ACC112 (cell line): Measurements from ENCODE around the gene CFAP77.
A peak's percentile ranks its signal among the peaks of the same experiment; 100 is the strongest.

Experiments
- H2AFZ ChIP-seq: fragments of 200-600 bp; sonication (generic); one replicate; pipeline ENCODE4 v1.6.0; 2017; ENCODE audit warnings: antibody characterized with exemption, low read length; ENCODE audit not compliant: unreplicated experiment
- H3K27ac ChIP-seq: fragments of 200-600 bp; sonication (generic); 2 replicates; pipeline ENCODE4 v1.5.1; 2014; ENCODE audit warnings: low read depth, mild to moderate bottlenecking, antibody characterized with exemption, low read length, moderate library complexity
- H3K27me3 ChIP-seq: fragments of 200-600 bp; sonication (generic); 2 replicates; pipeline ENCODE4 v1.6.1; 2014; ENCODE audit warnings: mild to moderate bottlenecking, antibody characterized with exemption, low read length, moderate library complexity, mixed read lengths; ENCODE audit not compliant: insufficient read depth
- H3K36me3 ChIP-seq: fragments of 200-600 bp; sonication (generic); 2 replicates; pipeline ENCODE4 v1.6.1; 2016; ENCODE audit warnings: mild to moderate bottlenecking, antibody characterized with exemption, low read length, moderate library complexity, mixed read lengths; ENCODE audit not compliant: insufficient read depth
- H3K4me1 ChIP-seq: fragments of 200-600 bp; sonication (generic); one replicate; pipeline ENCODE4 v1.6.1; 2016; ENCODE audit warnings: low read length, mixed read lengths; ENCODE audit not compliant: insufficient read depth, unreplicated experiment, control insufficient read depth
- H3K4me3 ChIP-seq: fragments of 200-600 bp; sonication (generic); 2 replicates; pipeline ENCODE4 v1.5.1; 2014; ENCODE audit warnings: mild to moderate bottlenecking, low read depth, low read length
- H3K79me2 ChIP-seq: fragments of 200-600 bp; sonication (generic); one replicate; pipeline ENCODE4 v1.6.0; 2016; ENCODE audit warnings: low read length; ENCODE audit not compliant: control insufficient read depth, unreplicated experiment, insufficient read depth

CFAP77 gene

DNA sequence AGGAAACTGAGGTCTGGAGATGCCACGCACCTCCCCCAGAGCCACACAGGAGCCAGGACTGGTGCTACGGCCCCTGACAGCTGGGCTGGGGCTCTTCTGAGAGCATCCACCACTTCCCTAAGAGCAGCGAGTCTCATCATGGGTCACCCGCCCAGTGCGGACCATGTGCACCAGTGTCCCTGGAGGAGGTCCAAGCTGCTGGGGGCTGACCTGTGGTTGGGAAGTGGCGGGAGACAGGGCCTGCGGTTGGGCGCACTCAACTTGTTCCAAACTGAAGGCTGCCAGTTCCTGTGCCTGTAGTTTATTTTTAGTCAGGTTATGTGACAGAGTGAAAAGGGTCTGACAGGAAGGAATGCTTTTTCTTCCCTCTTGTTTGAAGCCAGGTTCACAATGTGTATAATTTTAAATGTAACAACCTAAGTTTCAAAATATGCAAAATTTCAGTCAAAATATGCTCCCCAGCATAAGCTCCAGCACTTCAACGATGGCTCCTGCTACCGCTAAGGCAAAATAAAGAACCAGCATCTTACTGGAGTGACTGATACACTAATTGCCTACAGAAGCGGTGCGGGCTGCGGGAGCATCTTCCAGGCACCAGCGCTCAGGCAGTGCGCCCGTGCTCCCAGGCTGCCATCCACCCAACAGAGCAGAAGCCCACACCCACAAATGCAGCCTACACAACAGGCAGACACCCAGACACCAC, 187.2 kb downstream of the CFAP77 start:
- peaks cover 3% of the 10 kb centered on the region for H3K4me1 ChIP-seq
- H3K27me3 ChIP-seq, result no peaks in the 10 kb centered on the region
- H3K4me3 ChIP-seq, result no peak overlapping the region
- peaks cover 3% of the 10 kb centered on the region; the same call in 1 of the 2 replicates for H3K36me3 ChIP-seq
- H2AFZ ChIP-seq, result no peak overlapping the region
- H3K79me2 ChIP-seq, result no peaks in the 10 kb centered on the region
- H3K27ac ChIP-seq, result no peak overlapping the region

DNA sequence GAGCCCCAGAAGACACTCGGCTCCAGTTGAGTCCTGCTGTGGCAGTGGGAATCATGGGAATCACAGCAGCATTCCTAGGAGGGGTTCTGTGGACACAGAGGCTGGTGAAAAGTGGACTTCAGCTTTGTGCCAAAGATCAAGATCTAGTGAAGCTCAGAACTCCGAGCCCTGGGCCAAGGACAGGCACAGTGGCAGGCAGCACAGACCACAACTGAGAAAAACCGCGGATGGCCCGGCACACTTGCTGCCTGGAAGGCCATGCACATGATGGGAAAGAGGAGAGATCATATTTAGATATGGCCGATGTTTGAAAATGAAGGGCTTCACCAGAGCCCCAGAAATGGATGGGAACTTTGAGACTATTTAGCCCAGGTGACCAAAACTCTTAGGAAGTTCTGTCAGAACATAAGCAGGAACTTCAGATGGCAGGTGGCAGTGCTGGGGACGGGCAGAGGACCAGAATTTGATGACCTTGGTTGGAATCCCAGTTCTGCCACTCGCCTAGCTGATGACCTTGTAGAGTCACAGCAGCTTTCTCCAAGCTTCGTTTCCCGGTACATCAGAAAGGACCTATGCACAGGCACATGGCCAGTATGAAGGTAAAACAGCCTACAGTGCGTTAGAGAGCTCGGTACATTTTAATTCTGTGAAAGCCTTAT, 190.4 kb downstream of the CFAP77 start:
- Histone ChIP-seq H3K36me3 (peaks cover 3% of the 10 kb centered on the region; the same call in 1 of the 2 replicates), H3K4me3 (no peak overlapping the region), H3K79me2 (no peaks in the 10 kb centered on the region), H3K27ac (no peak overlapping the region), H2AFZ (no peak overlapping the region), H3K4me1 (peaks cover 5% of the 10 kb centered on the region), H3K27me3 (no peaks in the 10 kb centered on the region)

DNA sequence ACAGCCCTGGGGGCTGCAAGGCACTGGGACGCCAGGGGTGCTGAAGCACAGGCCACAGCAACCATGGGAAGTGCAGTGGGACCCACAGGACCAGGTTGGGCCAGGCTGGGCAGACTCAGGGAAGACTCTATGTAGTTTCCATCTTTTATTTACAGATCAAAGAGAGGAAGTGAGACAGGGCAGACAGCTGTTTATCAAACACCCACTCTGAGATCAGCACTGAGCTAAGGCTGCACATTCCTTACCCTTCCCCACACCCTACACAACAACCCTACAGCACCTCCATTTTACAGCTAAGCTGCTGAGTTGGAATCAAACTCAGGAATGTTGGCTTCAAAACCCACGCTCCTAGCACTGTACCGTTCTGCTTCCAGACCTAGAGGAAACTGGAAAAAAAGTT, 192.2 kb downstream of the CFAP77 start:
- Histone ChIP-seq H3K27me3 (no peaks in the 10 kb centered on the region), H3K27ac (no peak overlapping the region), H3K4me1 (peaks cover 5% of the 10 kb centered on the region), H2AFZ (no peak overlapping the region), H3K36me3 (peaks cover 9% of the 10 kb centered on the region; the same call in 1 of the 2 replicates), H3K4me3 (no peak overlapping the region), H3K79me2 (no peaks in the 10 kb centered on the region)

DNA sequence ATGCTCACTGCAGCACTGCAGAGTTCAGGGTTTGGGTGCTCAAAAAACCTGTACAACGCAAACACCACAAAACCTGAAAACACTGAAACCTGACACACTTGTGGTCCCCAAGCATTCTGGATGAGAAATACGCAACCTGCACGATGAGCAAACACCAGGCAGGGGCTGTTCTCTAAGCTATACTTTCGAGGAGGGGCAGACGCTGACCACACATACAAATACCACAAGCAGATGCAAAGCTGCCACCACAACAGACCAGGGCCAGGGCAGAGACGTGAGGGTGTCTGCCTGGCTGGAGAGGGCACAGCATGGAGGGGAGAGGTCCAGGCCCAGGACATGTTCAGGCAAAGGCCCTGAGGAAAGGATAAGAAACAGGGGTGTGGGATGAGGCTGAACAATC, 195.4 kb downstream of the CFAP77 start:
- Histone ChIP-seq H3K79me2 (no peaks in the 10 kb centered on the region), H2AFZ (no peak overlapping the region), H3K4me3 (no peak overlapping the region), H3K27ac (no peak overlapping the region), H3K27me3 (no peaks in the 10 kb centered on the region), H3K36me3 (peaks cover 9% of the 10 kb centered on the region; the same call in 1 of the 2 replicates), H3K4me1 (peaks cover 14% of the 10 kb centered on the region)

DNA sequence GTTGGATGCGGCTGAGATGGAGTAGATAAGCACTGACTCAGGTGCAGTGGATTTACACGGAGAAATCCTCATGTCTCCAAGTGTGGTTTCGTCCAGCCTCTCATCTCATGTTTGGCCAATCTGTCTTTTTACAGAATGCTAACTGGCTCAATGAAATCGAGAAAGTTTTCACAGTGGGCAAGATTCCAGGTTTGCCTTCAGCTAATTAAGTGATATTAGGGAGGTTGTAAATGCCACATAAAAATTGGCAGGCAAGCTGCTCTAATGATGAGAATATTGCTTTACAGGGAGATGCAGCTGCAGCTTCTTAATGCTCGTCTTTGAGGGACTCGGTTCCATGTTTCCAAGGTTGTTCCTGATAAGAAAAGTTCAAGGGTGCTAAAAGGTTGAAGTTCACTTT, 196.1 kb downstream of the CFAP77 start:
- Histone ChIP-seq H3K4me1 (peaks cover 18% of the 10 kb centered on the region), H3K4me3 (no peak overlapping the region), H2AFZ (no peak overlapping the region), H3K27me3 (no peaks in the 10 kb centered on the region), H3K36me3 (peaks cover 9% of the 10 kb centered on the region; the same call in 1 of the 2 replicates), H3K79me2 (no peaks in the 10 kb centered on the region), H3K27ac (no peak overlapping the region)

DNA sequence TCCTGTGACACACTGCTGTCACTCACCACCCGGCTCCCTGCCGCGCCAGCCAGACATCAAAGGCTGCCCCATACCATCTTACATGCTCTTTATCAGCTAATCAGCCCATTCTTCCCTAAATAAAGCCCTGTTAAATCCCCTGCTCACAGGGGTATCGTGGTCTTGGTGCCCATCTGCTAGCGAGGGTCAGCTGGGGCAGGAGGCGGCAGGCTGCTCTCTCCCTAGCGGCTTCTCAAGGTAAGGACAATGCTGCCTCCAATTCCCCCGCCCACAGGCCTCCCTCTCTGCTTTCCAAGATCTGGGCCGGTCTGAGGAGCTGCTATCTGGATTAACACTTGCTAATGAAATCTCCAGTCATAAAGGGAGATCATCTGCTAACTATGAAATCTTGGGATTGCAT, 199.2 kb downstream of the CFAP77 start:
- no peak overlapping the region for H2AFZ ChIP-seq
- H3K27me3 ChIP-seq, result no peaks in the 10 kb centered on the region
- peak overlapping the region; percentile 85 for H3K27ac ChIP-seq
- H3K79me2 ChIP-seq, result no peaks in the 10 kb centered on the region
- no peak overlapping the region for H3K4me3 ChIP-seq
- peaks cover 14% of the 10 kb centered on the region; the same call in 1 of the 2 replicates for H3K36me3 ChIP-seq
- peaks cover 14% of the 10 kb centered on the region for H3K4me1 ChIP-seq

DNA sequence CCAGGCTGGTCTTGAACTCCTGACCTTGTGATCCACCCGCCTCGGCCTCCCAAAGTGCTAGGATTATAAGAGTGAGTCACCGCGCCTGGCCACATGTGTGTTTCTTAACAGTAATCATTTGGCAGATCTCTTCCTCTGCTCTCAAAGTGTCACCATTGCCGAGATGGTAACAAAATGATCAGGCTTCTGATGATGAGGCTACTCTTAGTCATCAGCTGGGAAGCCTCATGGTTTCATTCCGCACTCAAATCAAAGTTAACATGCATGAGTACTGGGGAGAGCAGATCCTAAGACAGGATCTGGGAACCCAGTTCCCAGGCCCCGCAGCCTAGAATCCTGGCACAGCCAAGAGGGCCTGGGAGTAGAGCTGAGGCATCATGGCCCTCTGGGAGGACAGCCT, 199.8 kb downstream of the CFAP77 start:
- no peaks in the 10 kb centered on the region for H3K79me2 ChIP-seq
- H3K4me3 ChIP-seq, result no peak overlapping the region
- H3K4me1 ChIP-seq, result peaks cover 14% of the 10 kb centered on the region
- H3K27ac ChIP-seq, result peak overlapping the region; percentile 85
- H2AFZ ChIP-seq, result no peak overlapping the region
- peaks cover 14% of the 10 kb centered on the region for H3K36me3 ChIP-seq
- no peaks in the 10 kb centered on the region for H3K27me3 ChIP-seq

DNA sequence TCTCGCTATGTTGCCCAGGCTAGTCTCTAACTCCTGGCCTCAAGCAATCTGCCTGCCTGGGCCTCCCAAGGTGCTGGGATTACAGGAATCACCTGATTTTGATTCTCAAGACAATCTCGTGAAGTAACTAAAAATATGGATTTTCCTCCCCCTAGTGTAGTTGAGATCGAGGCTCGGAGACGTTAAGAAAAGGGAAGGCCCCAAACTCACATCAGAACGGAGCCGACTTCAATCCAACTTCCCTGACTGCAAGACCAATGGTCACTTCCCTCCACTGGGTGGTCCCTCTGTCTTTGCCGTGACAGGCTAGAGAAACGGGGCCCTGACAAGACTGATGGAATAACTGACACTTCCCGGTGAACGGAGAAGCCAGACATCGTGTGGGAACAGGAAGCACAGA, 200.7 kb downstream of the CFAP77 start:
- Histone ChIP-seq H3K27ac (peak overlapping the region; percentile 85), H3K4me1 (peaks cover 14% of the 10 kb centered on the region), H2AFZ (no peak overlapping the region), H3K4me3 (no peak overlapping the region), H3K27me3 (no peaks in the 10 kb centered on the region), H3K36me3 (peaks cover 17% of the 10 kb centered on the region), H3K79me2 (no peaks in the 10 kb centered on the region)

DNA sequence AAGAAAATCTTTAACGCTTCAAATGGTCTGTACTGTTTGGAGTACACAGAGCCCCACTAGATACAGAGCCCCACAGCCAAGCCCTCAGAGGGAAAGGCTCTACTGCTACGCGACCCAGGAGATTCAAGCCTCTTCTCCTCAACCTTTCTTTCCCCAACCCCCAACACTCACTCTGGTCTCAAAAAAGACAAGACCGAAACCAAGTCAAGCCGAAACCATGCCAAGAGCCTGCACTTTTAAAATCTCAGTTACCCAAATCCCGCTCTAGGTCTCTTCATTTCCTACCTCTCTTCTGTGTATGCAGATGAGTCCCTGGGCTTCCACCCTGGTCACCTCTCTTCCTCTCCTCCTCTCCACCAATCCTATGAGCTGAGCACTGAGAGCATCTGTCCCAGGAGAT, 204.3 kb downstream of the CFAP77 start:
- no peak overlapping the region for H3K27ac ChIP-seq
- no peak overlapping the region for H2AFZ ChIP-seq
- H3K79me2 ChIP-seq, result no peaks in the 10 kb centered on the region
- no peaks in the 10 kb centered on the region for H3K27me3 ChIP-seq
- no peak overlapping the region for H3K4me3 ChIP-seq
- H3K4me1 ChIP-seq, result peaks cover 11% of the 10 kb centered on the region
- H3K36me3 ChIP-seq, result peaks cover 17% of the 10 kb centered on the region; the same call in 1 of the 2 replicates

DNA sequence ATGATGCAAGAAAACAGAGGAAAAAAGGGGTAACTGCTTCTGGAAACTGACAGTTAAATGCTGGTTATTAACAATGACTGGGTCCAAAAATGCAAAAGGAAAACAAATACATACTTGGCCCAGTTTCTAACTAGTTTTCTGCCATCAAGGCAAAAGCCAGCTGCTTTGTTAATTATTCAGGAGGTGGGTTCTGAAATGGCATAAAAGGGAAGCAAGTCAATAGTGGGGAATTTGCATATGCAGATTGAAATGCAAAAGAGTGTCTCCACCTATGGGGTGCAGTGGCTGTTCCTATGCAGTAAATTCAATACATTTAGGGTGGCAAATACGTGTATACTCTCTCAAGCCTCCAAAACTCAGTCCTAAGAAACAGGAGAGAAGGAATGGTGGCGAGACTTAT, 205.8 kb downstream of the CFAP77 start:
- peaks cover under 1% of the 10 kb centered on the region for H3K4me1 ChIP-seq
- no peaks in the 10 kb centered on the region for H3K27me3 ChIP-seq
- H2AFZ ChIP-seq, result no peak overlapping the region
- no peak overlapping the region for H3K4me3 ChIP-seq
- H3K79me2 ChIP-seq, result no peaks in the 10 kb centered on the region
- peaks cover 19% of the 10 kb centered on the region; the same call in 1 of the 2 replicates for H3K36me3 ChIP-seq
- no peak overlapping the region for H3K27ac ChIP-seq

DNA sequence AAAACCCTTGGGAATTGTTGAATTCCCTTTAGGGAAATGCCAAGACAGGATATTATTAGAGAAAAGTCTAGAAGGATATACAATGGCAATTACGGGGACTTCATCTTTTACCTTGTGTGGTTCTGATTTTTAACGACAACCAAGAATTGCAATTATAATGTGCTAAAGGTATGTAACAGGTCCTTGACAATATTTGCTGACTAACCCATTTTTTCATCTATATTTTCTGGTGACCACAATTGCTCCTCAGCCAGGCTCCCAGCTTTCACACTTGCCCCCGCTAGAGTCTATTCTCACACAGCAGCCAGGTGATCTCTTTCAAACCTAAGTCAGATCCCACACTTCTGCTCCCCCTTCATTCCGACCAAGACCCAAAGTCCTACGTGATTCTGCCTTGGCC, 206.7 kb downstream of the CFAP77 start:
- H3K27ac ChIP-seq, result no peak overlapping the region
- H2AFZ ChIP-seq, result no peak overlapping the region
- H3K4me1 ChIP-seq, result no peaks in the 10 kb centered on the region
- H3K79me2 ChIP-seq, result no peaks in the 10 kb centered on the region
- H3K4me3 ChIP-seq, result no peak overlapping the region
- peaks cover 16% of the 10 kb centered on the region for H3K36me3 ChIP-seq
- no peaks in the 10 kb centered on the region for H3K27me3 ChIP-seq
